IMR-90 (cell line): Measurements from ENCODE around the gene ABI3.

Experiments
- BHLHE40 ChIP-seq: fragments of 150-350 bp; IDR thresholded peaks from 2 replicates; pipeline ENCODE4 v1.6.1; 2016; ENCODE audit warnings: mild to moderate bottlenecking, low read depth, low read length
- CEBPB ChIP-seq: IDR thresholded peaks from 2 replicates; pipeline ENCODE4 v1.6.1; 2012; ENCODE audit warnings: low read depth, low read length, improper control_type of control experiment
- CHD1 ChIP-seq: IDR thresholded peaks from 2 replicates; pipeline ENCODE4 v1.6.1; 2012; ENCODE audit warnings: low read depth, low read length, improper control_type of control experiment
- FOS ChIP-seq: fragments of 150-350 bp; IDR thresholded peaks from 2 replicates; pipeline ENCODE4 v1.6.1; 2016; ENCODE audit warnings: low read depth, low read length
- MAZ ChIP-seq: IDR thresholded peaks from 2 replicates; pipeline ENCODE4 v1.6.1; 2012; ENCODE audit warnings: low read depth, mild to moderate bottlenecking, low read length, improper control_type of control experiment, moderate library complexity, borderline replicate concordance
- POLR2A ChIP-seq: IDR thresholded peaks from 2 replicates; pipeline ENCODE4 v1.6.1; 2012; ENCODE audit warnings: mild to moderate bottlenecking, low read depth, low read length
- RAD21 ChIP-seq: IDR thresholded peaks from 2 replicates; pipeline ENCODE4 v1.6.1; 2012; ENCODE audit warnings: low read length, improper control_type of control experiment
- RFX5 ChIP-seq: IDR thresholded peaks from 2 replicates; pipeline ENCODE4 v1.8.0; 2012; ENCODE audit warnings: low read depth, mild to moderate bottlenecking, low read length, moderate library complexity
- SMC3 ChIP-seq: fragments of 150-350 bp; IDR thresholded peaks from 2 replicates; pipeline ENCODE4 v1.6.1; 2016; ENCODE audit warnings: low read depth, mild to moderate bottlenecking, antibody characterized with exemption, low read length, moderate library complexity
- TF ChIP-seq, protein P1 (sequence below): conservative IDR thresholded peaks from 2 replicates; pipeline ENCODE4 v1.5.1; 2012; ENCODE audit warnings: mild to moderate bottlenecking, low read depth, low read length, improper control_type of control experiment

DNA sequence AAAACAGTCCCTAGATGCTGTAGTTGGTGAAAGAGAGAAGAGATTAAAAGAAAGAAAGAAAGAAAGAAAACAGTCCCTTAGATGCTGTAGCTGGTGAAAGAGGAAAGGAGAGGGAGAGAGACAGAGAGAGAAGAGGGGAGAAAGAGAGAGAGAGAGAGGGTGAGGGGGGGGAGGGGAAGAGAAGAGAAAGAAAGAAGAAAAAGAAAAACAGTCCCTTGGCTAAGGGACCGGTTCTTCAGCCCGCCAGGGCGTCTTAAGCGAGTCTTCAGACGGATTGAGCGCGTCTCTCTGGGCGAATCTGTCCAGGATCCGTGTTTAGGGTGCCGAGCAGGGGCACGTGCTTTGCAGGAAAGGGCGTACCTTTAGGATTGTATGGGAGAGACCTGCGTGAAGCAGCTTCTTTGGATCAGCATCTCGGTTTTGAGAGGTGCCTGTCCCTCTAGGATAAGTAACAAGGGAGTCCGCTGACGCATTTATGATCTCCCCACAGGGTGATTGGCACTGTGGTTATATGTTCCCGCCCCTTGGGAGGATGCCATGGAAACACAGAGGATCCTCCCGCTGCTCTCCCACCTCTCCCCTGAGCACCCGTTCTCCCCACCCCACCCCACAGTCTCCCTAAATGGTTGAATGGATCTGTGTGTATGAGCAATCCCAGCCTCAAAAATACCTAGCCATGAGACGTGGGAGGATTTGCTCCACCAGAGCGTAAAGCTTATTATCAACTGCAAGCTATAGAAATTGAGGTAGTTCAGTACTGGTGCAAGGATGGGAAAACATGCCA is 16.8 kb upstream of the ABI3 start:
- TF ChIP-seq POLR2A (no peak), CEBPB (no peak), BHLHE40 (peak; percentile 32; the same call in 1 of the 2 replicates), SMC3 (no peak), MAZ (no peak), FOS (no peak), RAD21 (no peak), CHD1 (no peak), RFX5 (no peak)
- TF ChIP-seq, protein P1, sequence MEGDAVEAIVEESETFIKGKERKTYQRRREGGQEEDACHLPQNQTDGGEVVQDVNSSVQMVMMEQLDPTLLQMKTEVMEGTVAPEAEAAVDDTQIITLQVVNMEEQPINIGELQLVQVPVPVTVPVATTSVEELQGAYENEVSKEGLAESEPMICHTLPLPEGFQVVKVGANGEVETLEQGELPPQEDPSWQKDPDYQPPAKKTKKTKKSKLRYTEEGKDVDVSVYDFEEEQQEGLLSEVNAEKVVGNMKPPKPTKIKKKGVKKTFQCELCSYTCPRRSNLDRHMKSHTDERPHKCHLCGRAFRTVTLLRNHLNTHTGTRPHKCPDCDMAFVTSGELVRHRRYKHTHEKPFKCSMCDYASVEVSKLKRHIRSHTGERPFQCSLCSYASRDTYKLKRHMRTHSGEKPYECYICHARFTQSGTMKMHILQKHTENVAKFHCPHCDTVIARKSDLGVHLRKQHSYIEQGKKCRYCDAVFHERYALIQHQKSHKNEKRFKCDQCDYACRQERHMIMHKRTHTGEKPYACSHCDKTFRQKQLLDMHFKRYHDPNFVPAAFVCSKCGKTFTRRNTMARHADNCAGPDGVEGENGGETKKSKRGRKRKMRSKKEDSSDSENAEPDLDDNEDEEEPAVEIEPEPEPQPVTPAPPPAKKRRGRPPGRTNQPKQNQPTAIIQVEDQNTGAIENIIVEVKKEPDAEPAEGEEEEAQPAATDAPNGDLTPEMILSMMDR, result no peak
